GM18498 (cell line): ENCODE measurements around the gene COP1.

Experiments used
- ATAC-seq: cut with Tn5 transposase; IDR thresholded peaks from one replicate; pipeline ENCODE4 v1.9.1; 2021; ENCODE audit warnings: mild to moderate bottlenecking, moderate library complexity; ENCODE audit not compliant: unreplicated experiment

The COP1 gene

DNA sequence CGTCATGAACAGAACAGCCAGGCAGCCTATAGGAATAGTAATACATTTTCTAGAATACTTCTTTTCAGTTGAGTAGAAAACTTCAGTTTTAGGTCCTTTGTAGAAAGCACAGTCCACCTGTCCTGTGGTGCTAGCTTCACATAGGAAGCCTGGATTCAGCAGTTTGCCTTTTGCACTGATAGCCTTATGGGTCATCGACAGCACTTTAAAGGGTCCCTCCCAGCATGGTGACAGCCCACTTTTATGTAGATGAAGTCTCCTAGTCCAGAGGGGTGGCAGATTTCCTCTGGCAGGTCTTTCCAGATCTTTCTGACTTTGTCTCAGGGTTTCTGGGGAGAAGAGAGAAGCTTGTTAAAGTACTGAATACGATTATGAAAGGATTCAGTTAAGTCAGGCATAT is 302.3 kb downstream of the COP1 start:
- ATAC-seq, result no peak

DNA sequence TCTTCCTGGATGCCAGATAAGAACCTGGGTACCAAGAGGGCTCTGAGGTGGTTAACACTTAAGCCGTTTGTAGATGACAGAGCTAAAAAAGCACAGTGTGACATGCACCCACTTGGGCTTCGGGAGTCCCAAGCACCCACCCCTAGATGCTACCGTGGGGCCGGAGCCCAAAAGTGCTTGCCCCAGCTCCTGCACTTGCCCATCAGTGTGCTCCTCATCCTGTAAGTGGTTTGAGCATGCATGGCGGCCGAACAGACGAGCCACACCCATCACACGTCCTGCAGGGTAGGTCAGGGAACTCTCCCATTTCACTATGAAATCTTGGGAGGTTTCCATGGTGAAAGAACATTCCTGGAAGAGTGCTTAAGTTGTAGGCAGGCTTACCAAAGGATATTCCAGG is 304.8 kb downstream of the COP1 start:
- ATAC-seq, result no peak

DNA sequence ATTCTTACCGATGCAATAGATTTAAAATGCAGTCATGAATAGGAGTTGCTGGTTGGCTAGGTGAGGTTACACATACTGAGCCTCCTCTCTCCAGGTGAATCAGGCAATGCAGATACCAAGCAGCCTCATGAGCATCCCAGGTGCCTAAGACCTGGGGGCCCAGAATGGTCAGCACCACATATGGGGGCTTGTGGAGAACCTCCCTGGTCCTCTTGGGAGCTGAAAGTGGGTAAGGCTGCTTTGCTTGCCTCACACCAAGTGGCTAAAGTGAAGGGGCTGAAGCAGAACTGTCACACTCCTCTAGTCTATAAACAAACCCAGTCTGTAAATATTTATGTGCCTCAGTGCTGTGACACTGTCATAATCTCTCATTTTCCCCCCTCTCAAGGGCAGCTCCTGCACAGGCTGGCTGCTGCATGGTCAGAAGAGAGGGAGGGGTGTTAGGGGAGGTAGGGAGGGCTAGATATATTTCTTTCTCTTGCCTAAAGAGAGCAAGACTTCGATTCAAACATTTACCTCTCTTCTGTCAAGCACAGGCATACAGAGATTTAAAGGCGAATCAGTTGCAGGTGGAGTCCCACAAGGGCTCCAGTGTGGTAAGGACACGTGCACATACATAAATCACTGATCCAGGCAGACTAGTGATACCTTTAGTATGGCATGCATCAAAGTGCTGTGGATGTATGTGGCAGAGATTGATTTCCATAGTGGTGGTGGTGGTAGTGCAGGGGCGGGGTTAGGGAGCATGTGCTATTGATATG is 305.8 kb downstream of the COP1 start:
- ATAC-seq, result no peak

DNA sequence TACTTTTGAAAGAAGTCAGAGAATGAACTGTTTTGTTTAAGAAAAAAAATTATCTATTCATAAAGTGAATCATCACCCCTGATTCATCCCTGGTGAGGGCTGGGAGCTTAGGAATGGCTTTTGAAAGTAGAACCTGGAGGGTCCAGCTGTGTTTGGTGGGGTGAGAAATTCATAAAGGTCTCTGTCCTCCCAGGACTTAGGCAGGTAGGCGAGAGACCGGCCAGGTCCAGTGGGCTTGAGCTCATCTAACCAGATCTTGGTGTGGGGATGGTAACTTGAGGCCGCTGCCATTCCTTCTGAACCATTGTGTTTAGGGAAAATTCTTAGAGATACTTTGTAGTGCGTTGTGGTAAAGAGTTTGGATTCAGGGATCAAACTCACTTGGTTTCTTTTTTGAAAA is 306.9 kb downstream of the COP1 start:
- no peak for ATAC-seq

DNA sequence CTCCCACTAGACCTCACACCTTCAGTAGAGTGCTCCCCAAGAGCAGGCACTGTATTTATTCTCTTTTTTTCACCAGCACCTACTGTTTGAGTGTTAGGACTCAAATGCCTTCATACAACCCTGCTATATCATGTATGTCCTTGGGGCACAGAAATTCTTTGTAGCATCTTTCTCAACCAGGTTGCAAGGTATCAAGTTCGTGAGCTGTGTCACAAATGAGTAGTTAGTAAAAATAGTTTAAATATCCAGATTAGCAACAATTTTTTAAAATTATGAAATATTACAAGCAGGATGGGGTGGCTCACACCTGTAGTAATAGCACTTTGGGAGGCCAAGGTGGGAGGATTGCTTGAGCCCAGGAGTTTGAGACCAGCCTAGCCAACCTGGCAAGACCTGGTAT is 311.1 kb downstream of the COP1 start:
- no peak for ATAC-seq
